ENCODE data around the gene RBBP4. TPM values are rescaled to one million over a fixed set of nuclear protein-coding genes. Genes with fewer than 3 reads are reported as not detected.

RBBP4 gene
- total RNA-seq, 1 donor from 2014 or later = 186 TPM

DNA sequence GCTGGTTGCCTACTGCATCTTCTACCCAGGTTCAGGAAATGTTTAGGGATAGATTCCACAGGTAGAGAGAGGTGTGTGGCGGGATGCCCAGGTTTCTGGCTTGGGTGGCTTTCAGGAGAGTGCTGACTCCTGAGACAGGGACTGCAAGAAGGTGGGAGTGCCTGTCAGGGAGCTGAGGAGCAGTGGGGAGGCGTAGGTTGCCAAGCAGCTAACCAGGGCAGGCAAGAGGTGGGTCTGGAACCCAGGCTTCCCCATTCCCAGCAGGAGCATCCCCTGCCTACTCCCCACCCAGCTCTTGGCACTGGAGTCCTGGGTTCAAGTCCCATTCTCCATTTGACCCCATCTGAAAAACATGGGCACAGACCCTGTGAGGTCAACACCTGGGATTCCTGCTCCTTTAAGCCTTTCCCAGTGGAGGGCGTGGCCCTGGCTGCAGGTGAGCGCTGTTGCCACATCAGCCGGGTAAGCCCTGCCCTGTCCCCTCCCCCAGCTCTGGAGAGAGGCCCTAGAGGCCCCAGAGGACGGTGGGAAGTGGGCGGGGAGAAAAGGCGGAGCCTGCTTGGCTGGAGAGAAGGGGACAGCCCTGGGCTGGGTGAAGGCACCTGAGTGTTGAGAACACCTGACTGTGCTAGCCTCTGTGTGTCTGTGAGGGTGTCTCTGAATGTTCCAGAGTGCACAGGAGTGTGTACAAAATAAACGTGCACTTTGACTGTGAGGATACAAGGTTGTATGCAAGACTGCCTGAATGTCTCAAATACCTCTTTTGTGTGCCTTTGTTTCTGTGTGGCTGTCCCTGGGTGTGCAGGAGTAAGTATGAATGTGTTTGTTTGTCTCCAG, 65.5 kb downstream of the RBBP4 start:
- H3K4me3 ChIP-seq (ENCODE audit: insufficient read depth, low read depth, low read length) = no peak overlapping the region
- H2AFZ ChIP-seq (ENCODE audit: low read depth, low read length) = peak overlapping the region; percentile 32
- H3K9me3 ChIP-seq (ENCODE audit: insufficient read depth, low read depth, low read length) = no peaks in the 10 kb centered on the region
- DNase-seq (ENCODE audit: low read depth) = no peak
- FAIRE-seq = no peak
- H3K4me2 ChIP-seq (ENCODE audit: low read length) = no peak overlapping the region
- no peak overlapping the region for H3K27ac Mint-ChIP-seq (ENCODE audit: unreplicated experiment)
- H3K36me3 ChIP-seq (ENCODE audit: insufficient read depth, low read length) = no peaks in the 10 kb centered on the region
- no peaks in the 10 kb centered on the region for H3K36me3 Mint-ChIP-seq (ENCODE audit: low read depth, unreplicated experiment)
- no peaks in the 10 kb centered on the region for H3K79me2 ChIP-seq (ENCODE audit: insufficient read depth, low read length)
- no peaks in the 10 kb centered on the region for H3K27me3 Mint-ChIP-seq (ENCODE audit: low read depth, unreplicated experiment)
- no peak overlapping the region for H3K9ac ChIP-seq (ENCODE audit: low read length)
- H3K4me1 ChIP-seq (ENCODE audit: insufficient read depth, low read length) = peaks cover 2% of the 10 kb centered on the region
- peaks cover 8% of the 10 kb centered on the region for H3K4me1 Mint-ChIP-seq (ENCODE audit: low read depth, unreplicated experiment)
- H3K9me3 Mint-ChIP-seq (ENCODE audit: unreplicated experiment) = no peaks in the 10 kb centered on the region
- no peaks in the 10 kb centered on the region for H4K20me1 ChIP-seq (ENCODE audit: insufficient read depth, low read length)
- H3K4me3 Mint-ChIP-seq (ENCODE audit: unreplicated experiment) = peak overlapping the region; percentile 50
- H3K27ac ChIP-seq (ENCODE audit: low read depth, low read length) = no peak overlapping the region
- TF ChIP-seq EZH2 (IDR thresholded peaks at IDR 0.05; ENCODE audit: insufficient read depth, low read length) = no peak
- TF ChIP-seq, protein P1, sequence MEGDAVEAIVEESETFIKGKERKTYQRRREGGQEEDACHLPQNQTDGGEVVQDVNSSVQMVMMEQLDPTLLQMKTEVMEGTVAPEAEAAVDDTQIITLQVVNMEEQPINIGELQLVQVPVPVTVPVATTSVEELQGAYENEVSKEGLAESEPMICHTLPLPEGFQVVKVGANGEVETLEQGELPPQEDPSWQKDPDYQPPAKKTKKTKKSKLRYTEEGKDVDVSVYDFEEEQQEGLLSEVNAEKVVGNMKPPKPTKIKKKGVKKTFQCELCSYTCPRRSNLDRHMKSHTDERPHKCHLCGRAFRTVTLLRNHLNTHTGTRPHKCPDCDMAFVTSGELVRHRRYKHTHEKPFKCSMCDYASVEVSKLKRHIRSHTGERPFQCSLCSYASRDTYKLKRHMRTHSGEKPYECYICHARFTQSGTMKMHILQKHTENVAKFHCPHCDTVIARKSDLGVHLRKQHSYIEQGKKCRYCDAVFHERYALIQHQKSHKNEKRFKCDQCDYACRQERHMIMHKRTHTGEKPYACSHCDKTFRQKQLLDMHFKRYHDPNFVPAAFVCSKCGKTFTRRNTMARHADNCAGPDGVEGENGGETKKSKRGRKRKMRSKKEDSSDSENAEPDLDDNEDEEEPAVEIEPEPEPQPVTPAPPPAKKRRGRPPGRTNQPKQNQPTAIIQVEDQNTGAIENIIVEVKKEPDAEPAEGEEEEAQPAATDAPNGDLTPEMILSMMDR (IDR thresholded peaks at IDR 0.05; ENCODE audit: insufficient read depth, low read depth, low read length) = no peak
- H3K27me3 ChIP-seq (ENCODE audit: insufficient read depth, low read length) = no peaks in the 10 kb centered on the region

DNA sequence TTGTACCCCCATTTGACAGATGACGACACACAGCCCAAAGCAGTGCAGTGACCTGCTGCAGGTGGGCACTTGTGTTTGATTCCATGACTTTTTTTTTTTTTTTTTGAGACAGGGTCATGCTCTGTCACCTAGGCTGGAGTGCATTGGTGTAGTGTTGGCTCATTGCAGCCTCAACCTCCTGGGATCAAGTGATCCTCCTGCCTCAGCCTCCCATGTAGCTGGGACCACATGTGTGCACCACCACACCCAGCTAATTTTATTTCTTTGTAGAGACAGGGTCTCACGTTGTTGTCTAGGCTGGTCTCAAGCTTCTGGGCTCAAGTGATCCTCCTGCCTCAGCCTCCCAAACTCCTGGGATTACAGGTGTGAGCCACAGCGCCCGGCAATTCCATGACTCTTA, 66.5 kb downstream of the RBBP4 start:
- H3K4me2 ChIP-seq (ENCODE audit: low read length) = no peak overlapping the region
- no peaks in the 10 kb centered on the region for H4K20me1 ChIP-seq (ENCODE audit: insufficient read depth, low read length)
- Mint-ChIP-seq H3K36me3 (ENCODE audit: low read depth, unreplicated experiment) (no peaks in the 10 kb centered on the region), H3K27me3 (ENCODE audit: low read depth, unreplicated experiment) (no peaks in the 10 kb centered on the region), H3K4me3 (ENCODE audit: unreplicated experiment) (no peak overlapping the region), H3K4me1 (ENCODE audit: low read depth, unreplicated experiment) (peaks cover 11% of the 10 kb centered on the region), H3K27ac (ENCODE audit: unreplicated experiment) (no peak overlapping the region), H3K9me3 (ENCODE audit: unreplicated experiment) (no peaks in the 10 kb centered on the region)
- no peaks in the 10 kb centered on the region for H3K9me3 ChIP-seq (ENCODE audit: insufficient read depth, low read depth, low read length)
- H3K4me1 ChIP-seq (ENCODE audit: insufficient read depth, low read length) = peaks cover 2% of the 10 kb centered on the region
- no peak overlapping the region for H3K9ac ChIP-seq (ENCODE audit: low read length)
- H3K27me3 ChIP-seq (ENCODE audit: insufficient read depth, low read length) = no peaks in the 10 kb centered on the region
- no peak overlapping the region for H3K27ac ChIP-seq (ENCODE audit: low read depth, low read length)
- no peaks in the 10 kb centered on the region for H3K36me3 ChIP-seq (ENCODE audit: insufficient read depth, low read length)
- H3K4me3 ChIP-seq (ENCODE audit: insufficient read depth, low read depth, low read length) = no peak overlapping the region
- H3K79me2 ChIP-seq (ENCODE audit: insufficient read depth, low read length) = no peaks in the 10 kb centered on the region
- no peak for DNase-seq (ENCODE audit: low read depth)
- no peak for FAIRE-seq
- no peak overlapping the region for H2AFZ ChIP-seq (ENCODE audit: low read depth, low read length)
- TF ChIP-seq, protein P1 (IDR thresholded peaks at IDR 0.05; ENCODE audit: insufficient read depth, low read depth, low read length) = no peak
- TF ChIP-seq EZH2 (IDR thresholded peaks at IDR 0.05; ENCODE audit: insufficient read depth, low read length) = no peak

- no peak overlapping the region for H3K27ac Mint-ChIP-seq (ENCODE audit: unreplicated experiment)
- FAIRE-seq = no peak
- no peak overlapping the region for H3K27ac ChIP-seq (ENCODE audit: low read depth, low read length)
These were observed 67.0 kb downstream of the RBBP4 start for GRCh38 chr1:32718036-32718435.

More at GRCh38 chr1:32718036-32718435, 67.0 kb downstream of the RBBP4 start:
- no peak for DNase-seq (ENCODE audit: low read depth)
- H4K20me1 ChIP-seq (ENCODE audit: insufficient read depth, low read length) = no peaks in the 10 kb centered on the region
- no peaks in the 10 kb centered on the region for H3K36me3 ChIP-seq (ENCODE audit: insufficient read depth, low read length)
- Mint-ChIP-seq H3K9me3 (ENCODE audit: unreplicated experiment) (no peaks in the 10 kb centered on the region), H3K36me3 (ENCODE audit: low read depth, unreplicated experiment) (no peaks in the 10 kb centered on the region), H3K4me3 (ENCODE audit: unreplicated experiment) (no peak overlapping the region), H3K4me1 (ENCODE audit: low read depth, unreplicated experiment) (peaks cover 11% of the 10 kb centered on the region), H3K27me3 (ENCODE audit: low read depth, unreplicated experiment) (no peaks in the 10 kb centered on the region)
- H3K27me3 ChIP-seq (ENCODE audit: insufficient read depth, low read length) = no peaks in the 10 kb centered on the region
- no peak overlapping the region for H2AFZ ChIP-seq (ENCODE audit: low read depth, low read length)
- H3K4me1 ChIP-seq (ENCODE audit: insufficient read depth, low read length) = peaks cover 2% of the 10 kb centered on the region
- no peak overlapping the region for H3K9ac ChIP-seq (ENCODE audit: low read length)
- TF ChIP-seq, protein P1 (IDR thresholded peaks at IDR 0.05; ENCODE audit: insufficient read depth, low read depth, low read length) = no peak
- no peak for TF ChIP-seq EZH2 (IDR thresholded peaks at IDR 0.05; ENCODE audit: insufficient read depth, low read length)
- H3K79me2 ChIP-seq (ENCODE audit: insufficient read depth, low read length) = no peaks in the 10 kb centered on the region
- no peak overlapping the region for H3K4me3 ChIP-seq (ENCODE audit: insufficient read depth, low read depth, low read length)
- no peaks in the 10 kb centered on the region for H3K9me3 ChIP-seq (ENCODE audit: insufficient read depth, low read depth, low read length)
- no peak overlapping the region for H3K4me2 ChIP-seq (ENCODE audit: low read length)
